ENCODE measurements around the gene LIMCH1.

Gene LIMCH1

GRCh38 chr4:41569961-41570360 is 32.0 kb downstream of the LIMCH1 start:
- DNase-seq: no peak

DNA sequence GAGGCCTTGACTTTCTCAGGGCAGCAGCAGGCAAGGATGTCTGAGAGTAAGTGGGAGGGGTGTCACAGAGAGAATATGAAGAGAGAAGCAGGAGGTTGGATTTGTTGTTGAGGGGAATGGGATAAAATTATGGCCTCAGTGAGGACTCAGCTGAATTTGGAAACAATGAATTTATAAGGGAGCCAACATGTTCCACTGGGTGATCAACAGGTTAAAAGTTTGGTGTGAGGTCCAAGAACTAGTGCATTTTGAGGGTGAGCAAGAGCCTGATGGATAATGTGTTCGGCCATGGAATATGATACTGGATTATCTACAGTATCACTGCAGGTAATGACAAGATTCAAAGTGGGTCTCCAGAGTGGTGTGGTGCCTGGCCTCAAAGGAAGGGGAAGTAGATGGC is 33.5 kb downstream of the LIMCH1 start:
- DNase-seq: no peak

- DNase-seq: no peak
These were observed 34.6 kb downstream of the LIMCH1 start for GRCh38 chr4:41572516-41572915.

DNA sequence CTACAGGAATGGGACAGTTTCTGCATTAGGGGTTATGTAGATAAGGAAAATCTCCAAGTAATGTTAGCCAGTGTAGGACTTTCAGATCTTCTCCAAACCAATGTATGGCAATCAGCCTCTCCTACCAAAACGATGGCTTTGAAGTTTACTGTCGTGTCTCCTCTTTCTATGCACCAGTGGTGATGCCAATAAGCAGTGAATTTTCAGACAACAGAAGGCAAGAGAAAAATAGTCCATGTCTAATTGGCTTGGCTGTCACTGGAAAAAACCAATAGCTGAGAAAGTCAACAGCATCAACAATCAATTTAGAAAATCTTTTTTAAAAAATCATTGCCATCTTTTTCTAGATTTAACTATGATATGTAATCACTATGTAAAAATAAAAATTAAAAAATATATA is 35.0 kb downstream of the LIMCH1 start:
- DNase-seq: no peak

DNA sequence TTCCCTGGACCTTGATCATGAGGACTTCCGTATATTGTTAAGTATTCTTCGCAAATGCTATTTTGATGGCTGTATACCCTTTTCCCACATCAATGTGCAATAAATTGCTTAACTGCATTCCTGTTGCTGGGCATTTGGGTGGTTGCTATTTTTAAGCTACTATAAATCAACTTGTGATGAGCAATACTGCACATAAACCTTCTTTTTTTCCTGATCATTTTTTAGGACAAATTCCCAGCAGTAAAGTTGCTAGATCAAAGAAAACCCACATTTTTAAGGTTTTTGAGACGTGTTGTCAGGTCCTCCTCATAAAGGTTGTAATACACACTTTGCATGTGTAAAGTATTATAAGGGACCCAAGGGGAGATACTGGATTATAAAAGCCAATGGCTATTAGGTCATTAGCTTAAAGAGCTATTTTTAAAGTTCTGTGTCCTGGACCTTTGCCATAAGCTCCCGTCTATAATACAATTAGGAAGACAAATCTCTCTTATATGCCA is 35.6 kb downstream of the LIMCH1 start:
- DNase-seq: peak; percentile 48

GRCh38 chr4:41575207-41575606 is 37.2 kb downstream of the LIMCH1 start:
- DNase-seq: no peak

DNA sequence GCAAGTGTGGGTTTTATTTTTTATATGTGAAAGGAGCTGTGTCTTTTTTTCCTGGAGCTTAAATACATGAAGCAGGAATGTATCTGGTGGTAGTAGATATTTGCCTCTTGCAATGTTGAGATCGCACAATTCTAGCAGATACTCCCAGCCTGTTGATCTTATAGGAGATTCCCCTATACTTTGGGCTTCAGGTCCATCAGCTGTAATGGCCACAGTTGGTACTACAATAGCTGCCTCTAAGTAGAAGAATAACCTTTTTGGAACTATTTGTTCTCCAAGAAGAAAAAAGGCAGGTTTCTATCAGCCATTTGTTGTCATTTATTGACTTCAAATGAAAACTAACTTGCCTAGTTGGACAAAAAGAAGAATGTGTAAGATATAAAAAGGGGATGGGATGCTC is 37.7 kb downstream of the LIMCH1 start:
- DNase-seq: no peak

DNA sequence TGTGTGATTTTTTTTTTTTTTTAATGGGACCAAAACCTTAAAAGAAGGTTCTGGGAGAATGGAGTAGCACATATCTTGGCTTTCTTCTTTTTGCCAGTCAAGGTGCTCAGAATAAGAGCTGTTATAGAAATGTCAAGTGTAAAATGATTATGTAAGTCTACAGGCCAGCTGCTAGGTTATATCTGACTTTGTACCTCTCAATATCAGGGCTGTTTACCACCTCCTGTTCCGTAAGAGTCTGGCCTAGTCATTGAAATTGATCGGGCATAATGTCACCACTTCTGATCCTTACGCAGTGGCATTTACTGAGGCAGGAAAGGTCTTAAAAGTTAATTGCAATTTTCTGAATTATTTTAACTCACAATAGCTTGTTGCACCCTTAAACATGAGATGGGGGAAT is 41.1 kb downstream of the LIMCH1 start:
- no peak for DNase-seq

DNA sequence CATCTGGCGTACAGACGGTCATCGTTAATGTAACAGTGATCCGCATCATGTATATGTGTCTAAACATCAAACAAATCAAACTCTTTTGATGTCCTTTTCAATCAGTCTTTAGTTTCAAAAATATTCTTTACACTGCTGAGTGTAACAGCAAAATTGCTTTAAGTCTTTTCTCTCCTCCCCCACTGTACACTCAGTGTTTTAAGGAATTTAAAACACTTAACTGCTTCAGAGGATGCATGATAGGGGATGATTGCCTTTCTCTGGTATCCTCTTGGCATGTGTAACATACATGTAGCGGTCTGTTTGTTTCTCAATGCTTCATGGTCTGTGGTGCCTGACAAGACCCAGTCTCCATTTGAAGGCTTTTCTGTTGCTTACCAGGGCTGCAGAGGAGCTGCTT is 41.6 kb downstream of the LIMCH1 start:
- peak; percentile 25 for DNase-seq

DNA sequence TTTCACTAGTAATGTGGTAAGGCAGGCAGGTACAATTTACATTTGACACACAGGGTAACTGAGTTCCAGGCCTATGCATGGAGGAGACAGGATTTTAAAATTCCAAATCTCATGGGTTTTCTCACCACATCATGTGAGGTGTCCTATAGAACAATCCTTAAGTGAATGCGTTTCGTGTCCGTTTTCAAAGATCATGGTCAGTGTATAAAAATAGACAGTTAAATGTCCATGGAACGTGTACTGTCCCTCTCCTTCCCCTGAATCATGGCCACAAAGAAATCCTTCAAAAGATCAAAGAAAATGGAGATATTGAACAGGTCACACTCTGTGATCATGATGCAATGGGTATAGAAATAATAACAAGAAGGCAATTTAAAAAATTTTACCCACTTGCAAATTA is 42.0 kb downstream of the LIMCH1 start:
- no peak for DNase-seq

- no peak for DNase-seq
These were observed 48.8 kb downstream of the LIMCH1 start for GRCh38 chr4:41586675-41587225.

- no peak for DNase-seq
These were observed 49.3 kb downstream of the LIMCH1 start for GRCh38 chr4:41587286-41587685.

DNA sequence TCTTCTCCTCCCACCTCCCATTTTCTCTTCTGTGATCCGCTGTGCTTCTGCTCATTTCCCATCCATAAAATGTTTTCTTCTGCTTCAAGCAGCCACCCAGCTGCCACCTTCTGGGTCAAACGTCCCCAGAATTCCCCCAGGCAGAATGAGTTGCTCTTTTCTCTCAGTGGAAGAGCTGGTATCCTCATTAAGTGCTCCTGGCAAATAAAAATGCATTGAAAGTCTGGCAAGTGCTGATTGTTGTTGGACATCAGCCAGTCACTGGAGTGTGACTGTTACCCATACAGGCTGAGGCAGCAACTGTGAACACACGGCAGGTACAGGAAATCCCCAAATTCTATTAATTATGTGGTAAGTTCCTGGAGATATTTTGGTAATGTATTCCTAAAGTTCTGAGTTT is 52.6 kb downstream of the LIMCH1 start:
- DNase-seq: no peak

DNA sequence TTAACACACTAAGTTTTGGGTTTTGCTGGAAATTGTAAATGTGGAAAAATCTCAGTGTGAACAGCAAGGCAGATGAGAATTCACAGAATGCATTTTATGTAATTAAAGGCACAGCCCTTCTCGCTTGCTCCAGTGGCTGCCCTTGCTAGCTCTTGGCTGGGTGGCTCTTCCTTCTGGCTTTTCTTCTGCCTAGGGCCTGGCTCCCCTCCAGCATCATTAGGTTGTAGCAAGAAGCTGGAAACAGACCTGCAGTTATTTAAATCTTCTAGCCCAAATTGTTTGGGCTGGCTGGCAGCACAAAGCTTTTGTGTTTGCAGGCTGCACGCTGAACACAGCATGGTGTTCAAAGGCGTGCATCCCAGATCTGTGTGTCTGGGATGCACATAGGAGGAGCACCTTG is 56.5 kb downstream of the LIMCH1 start:
- DNase-seq: no peak

GRCh38 chr4:41597494-41597893 is 59.5 kb downstream of the LIMCH1 start:
- DNase-seq: no peak

GRCh38 chr4:41598580-41598979 is 60.6 kb downstream of the LIMCH1 start:
- no peak for DNase-seq

DNA sequence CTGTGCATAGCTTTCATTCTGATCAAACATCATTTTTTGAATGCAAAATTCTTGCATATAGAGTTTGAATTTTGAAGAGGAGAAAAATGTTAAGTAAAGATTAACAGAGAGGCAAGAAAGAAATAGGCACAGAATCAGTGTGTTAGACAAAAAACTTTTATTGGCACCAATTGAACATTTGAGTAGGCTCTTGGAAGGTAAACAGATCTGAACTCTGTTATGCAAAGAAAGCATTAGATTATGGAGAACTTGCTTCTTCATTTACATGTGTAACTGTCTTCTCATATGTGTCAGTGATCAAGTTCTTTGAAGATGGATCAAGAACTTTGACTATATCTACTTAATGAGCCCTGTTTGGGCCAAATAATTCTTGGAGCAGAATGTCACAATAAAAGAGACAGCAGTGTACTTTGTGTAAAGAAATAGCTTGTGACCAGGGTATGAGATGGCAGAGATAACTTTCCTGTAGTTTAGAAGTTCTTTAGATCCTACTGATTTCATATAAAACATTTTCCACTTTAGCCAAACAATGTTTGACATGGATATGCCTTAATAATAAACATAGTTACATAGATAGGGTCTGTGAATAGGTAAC is 61.3 kb downstream of the LIMCH1 start:
- no peak for DNase-seq

DNA sequence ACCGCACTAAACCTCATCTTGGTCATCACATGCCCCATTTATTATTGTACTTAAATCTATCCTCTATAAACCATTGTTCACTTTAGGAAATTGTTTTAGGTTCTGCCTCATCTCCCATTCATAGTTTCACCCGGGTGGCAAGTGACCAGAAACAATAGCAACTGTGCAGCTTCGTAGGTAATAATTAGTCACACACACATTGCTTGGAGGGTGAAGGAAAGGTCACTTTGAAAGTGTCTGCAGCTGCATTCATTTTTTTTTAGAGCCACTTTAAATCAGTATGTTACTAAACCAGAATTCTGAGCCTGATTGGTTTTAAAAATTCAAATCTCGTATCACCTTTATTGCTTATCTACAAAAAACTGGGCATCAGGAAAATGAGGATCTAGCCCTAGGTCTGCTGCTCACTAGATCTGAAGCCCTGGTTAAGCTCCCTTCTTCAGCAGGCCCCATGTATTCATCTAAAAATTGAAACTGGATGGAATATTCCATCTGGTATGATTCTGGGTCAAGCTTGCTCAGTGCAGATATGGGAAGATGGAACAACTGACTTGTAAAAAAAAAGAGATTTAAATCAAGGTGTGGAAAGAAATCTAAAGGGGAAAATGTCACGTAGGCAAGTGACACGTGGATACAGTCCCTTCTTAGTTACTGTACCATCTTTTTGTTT is 62.4 kb downstream of the LIMCH1 start:
- no peak for DNase-seq

DNA sequence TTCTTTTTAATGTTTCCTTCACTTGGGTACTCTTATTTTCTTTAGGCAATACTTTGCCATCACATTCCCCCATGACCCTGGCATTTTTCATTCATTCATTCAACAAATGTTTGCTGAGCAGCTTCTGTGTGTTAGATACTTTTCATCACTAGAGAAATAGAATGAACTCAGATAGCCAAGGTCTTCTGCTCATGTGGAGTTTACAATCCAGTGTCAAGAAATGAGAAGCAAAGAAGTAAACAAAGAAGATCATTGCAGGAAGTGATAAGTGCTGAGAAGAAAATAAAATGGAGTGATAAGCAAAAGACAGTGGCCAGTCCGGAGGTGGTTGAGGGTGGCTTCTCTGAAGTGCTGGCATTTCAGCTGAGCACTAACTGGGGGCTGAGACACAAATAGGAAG is 63.1 kb downstream of the LIMCH1 start:
- no peak for DNase-seq

GRCh38 chr4:41602113-41602512 is 64.2 kb downstream of the LIMCH1 start:
- no peak for DNase-seq

DNA sequence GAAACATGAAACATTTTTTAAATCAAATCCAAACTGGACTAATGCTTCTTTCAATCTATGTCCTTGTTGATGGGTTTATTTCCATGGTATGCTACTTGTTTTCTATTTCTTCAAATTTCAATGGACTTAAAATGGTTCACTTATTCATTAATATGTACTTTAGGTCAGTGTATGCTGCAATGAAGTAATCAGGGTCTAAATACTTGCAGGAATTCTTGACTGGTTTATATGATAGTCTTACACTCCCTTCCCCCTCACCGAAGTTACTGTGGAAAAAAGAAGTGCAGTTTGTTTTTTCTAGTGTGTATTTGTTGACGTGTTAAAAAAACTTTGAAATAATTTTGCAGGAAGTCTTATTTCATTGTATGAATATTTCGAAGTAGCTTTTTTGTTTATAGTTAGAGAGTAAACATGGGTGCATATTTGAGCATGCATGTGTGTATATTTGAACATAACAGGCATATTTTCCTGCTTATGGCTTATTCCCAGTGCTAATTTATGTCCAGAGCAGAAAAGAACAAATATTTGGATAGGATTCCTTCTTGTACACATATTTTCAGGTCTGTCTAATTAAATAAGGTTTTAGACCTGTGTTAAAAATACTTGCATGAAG is 65.0 kb downstream of the LIMCH1 start:
- DNase-seq: no peak

GRCh38 chr4:41609851-41610250 is 71.9 kb downstream of the LIMCH1 start:
- no peak for DNase-seq

GRCh38 chr4:41610474-41610873 is 72.5 kb downstream of the LIMCH1 start:
- no peak for DNase-seq
